Omental fat pad (tissue), 4 donors: ENCODE measurements around the gene CROCC. TPM values are rescaled to one million over a fixed set of nuclear protein-coding genes. Genes with fewer than 3 reads are reported as not detected.
"Not testable (repeated sequence)": the region's sequence is repeated elsewhere in the genome, so short reads cannot be mapped to it uniquely, and the experiment has no call there.

Experiments used
- ATAC-seq: fragments of 150-250 bp; one replicate; pipeline ENCODE4 v1.9.1; 2016; ENCODE audit warnings: mild to moderate bottlenecking, moderate library complexity; ENCODE audit not compliant: low FRiP score
- DNase-seq: peaks from one replicate; pipeline ENCODE4 v3.0.0-alpha.2; 2019; ENCODE audit warnings: low spot score
- total RNA-seq, 4 donors: library from RNA; depleted of rRNA; stranded (reverse); fragments of >200 nt; gene quantifications; one replicate each; pipeline ENCODE4 v1.1.0, GENCODE V29; 2016
- TF ChIP-seq, protein P1 (sequence below), 3 donors: fragments of 450-650 bp; IDR thresholded peaks; one replicate each; pipeline ENCODE4 v1.5.1; 2016 to 2017; ENCODE audit warnings: antibody characterized with exemption in 3 of 3, mild to moderate bottlenecking in 3 of 3, moderate library complexity in 2 of 3

The CROCC gene
- total RNA-seq, 4 donors from 2014 or later, result 10.9 to 24.1 (median 14.0) TPM

GRCh38 chr1:16906873-16907272, 14.9 kb upstream of the CROCC start:
- no peak for DNase-seq
- TF ChIP-seq, protein P1, sequence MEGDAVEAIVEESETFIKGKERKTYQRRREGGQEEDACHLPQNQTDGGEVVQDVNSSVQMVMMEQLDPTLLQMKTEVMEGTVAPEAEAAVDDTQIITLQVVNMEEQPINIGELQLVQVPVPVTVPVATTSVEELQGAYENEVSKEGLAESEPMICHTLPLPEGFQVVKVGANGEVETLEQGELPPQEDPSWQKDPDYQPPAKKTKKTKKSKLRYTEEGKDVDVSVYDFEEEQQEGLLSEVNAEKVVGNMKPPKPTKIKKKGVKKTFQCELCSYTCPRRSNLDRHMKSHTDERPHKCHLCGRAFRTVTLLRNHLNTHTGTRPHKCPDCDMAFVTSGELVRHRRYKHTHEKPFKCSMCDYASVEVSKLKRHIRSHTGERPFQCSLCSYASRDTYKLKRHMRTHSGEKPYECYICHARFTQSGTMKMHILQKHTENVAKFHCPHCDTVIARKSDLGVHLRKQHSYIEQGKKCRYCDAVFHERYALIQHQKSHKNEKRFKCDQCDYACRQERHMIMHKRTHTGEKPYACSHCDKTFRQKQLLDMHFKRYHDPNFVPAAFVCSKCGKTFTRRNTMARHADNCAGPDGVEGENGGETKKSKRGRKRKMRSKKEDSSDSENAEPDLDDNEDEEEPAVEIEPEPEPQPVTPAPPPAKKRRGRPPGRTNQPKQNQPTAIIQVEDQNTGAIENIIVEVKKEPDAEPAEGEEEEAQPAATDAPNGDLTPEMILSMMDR (IDR thresholded peaks at IDR 0.05), result no peak
- ATAC-seq, result no peak

DNA sequence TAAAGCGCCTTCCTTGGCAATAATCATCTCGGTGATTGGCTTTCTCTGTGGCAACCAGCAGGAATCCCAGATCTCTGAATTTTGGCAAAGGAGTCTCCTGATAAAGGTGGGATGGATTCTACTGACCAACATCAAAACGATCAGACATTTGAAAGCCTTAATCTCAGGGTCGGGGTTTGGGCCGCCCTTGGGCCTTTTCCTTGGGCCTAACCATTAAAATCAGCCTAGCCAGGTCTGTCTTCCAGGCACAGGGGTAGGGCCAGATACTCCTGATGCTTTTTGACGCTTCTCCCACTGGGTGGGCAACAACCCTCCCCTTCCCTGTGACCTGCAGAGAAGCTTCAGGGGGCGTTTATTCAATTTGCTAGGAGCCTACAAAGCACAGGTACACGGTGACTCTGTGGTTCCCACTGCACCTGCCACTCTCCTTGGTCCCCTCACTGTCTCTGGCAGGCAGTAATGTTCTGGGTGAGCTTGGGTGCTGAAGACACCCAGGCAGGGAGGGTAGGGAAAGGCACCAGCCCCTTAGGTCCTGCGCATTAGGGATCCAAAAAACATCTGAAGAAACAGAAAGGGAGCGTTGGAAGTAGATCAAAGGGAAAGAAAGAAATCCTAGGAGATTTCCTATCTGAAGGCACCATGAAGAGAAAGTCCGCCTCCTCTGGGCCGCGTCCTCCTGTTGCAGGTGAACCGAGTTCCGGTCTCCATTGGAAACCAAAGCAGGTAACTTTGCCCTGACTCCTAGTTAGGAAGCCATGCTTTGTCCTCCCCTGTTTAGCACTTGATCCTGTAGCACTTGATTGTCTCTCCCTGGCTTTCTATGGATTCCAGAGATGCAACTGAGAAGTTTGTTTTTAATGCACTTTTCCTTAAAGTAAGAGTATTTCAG, 13.6 kb upstream of the CROCC start:
- no peak for ATAC-seq
- TF ChIP-seq, protein P1 (IDR thresholded peaks at IDR 0.05), result no peak
- no peak for DNase-seq

- not testable (repeated sequence) for DNase-seq, ATAC-seq
These were observed 9.6 kb upstream of the CROCC start for GRCh38 chr1:16911851-16912721.

- not testable (repeated sequence) for ATAC-seq, DNase-seq
These were observed 9.0 kb upstream of the CROCC start for GRCh38 chr1:16912742-16913141.

GRCh38 chr1:16913181-16913832, 8.4 kb upstream of the CROCC start:
- TF ChIP-seq, protein P1 (IDR thresholded peaks at IDR 0.05), result no peak
- no peak for DNase-seq
- no peak for ATAC-seq

- DNase-seq, result peak; percentile 63
- TF ChIP-seq, protein P1 (IDR thresholded peaks at IDR 0.05), result no peak
- peak; percentile 99 for ATAC-seq
These were observed 7.7 kb upstream of the CROCC start for GRCh38 chr1:16913833-16914662.

DNA sequence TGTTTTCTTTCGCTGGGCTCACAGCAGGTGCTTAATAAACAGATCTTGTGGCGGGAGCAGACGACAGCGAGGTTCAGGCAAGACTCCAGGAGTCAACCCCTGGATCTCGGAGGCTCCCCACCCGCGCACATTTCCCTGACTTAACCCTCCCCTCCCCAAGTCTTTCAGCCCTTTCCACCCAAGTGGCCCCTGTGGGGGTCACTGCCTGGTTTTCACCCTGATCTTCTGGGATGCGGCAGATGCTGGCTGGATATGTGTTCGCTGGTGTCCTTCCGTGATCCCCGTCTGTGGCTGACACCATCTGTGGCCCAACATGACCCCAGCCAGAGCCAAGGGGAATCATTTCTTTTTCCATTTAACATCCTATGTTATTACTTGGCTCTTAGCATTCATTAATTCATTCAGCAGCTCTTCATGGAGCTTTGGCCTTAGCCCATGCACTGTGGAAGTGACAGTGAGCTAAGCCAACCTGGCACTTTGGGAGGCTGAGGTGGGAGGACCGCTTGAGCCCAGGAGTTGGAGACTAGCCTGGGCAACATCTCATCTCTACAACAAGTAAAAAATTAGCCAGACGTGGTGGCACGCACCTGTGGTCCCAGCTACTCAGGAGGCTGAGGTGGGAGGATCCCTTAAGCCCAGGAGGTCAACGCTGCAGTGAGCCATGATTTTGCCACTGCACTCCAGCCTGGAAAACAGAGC, 6.7 kb upstream of the CROCC start:
- ATAC-seq, DNase-seq: not testable (repeated sequence)
